ENCODE measurements around the gene TUBB2A.

Gene TUBB2A

GRCh38 chr6:3151691-3152090 lies 5.7 kb downstream of the TUBB2A start:
- no peak for DNase-seq (ENCODE audit: low read depth)
- no peak overlapping the region for H3K4me3 ChIP-seq (ENCODE audit: low read depth, low read length)
- TF ChIP-seq CTCF (IDR thresholded peaks at IDR 0.05; ENCODE audit: low read depth, low read length): no peak
- no peak for TF ChIP-seq MYC (IDR thresholded peaks at IDR 0.05; ENCODE audit: low read depth, low read length)
- no peak for TF ChIP-seq MAX (IDR thresholded peaks at IDR 0.05; ENCODE audit: low read depth, low read length)
- TF ChIP-seq POLR2A (IDR thresholded peaks at IDR 0.05; ENCODE audit: extremely low read depth, insufficient read length): no peak

- no peak for DNase-seq (ENCODE audit: low read depth)
- H3K4me3 ChIP-seq (ENCODE audit: low read depth, low read length): no peak overlapping the region
- TF ChIP-seq CTCF (IDR thresholded peaks at IDR 0.05; ENCODE audit: low read depth, low read length): no peak
- TF ChIP-seq POLR2A (IDR thresholded peaks at IDR 0.05; ENCODE audit: extremely low read depth, insufficient read length): no peak
- no peak for TF ChIP-seq MYC (IDR thresholded peaks at IDR 0.05; ENCODE audit: low read depth, low read length)
- TF ChIP-seq MAX (IDR thresholded peaks at IDR 0.05; ENCODE audit: low read depth, low read length): no peak
Measured at GRCh38 chr6:3147914-3148757, 9.2 kb downstream of the TUBB2A start.

GRCh38 chr6:3144571-3144970 lies 12.8 kb downstream of the TUBB2A start:
- DNase-seq (ENCODE audit: low read depth): no peak
- no peak for TF ChIP-seq MAX (IDR thresholded peaks at IDR 0.05; ENCODE audit: low read depth, low read length)
- TF ChIP-seq POLR2A (IDR thresholded peaks at IDR 0.05; ENCODE audit: extremely low read depth, insufficient read length): no peak
- no peak for TF ChIP-seq CTCF (IDR thresholded peaks at IDR 0.05; ENCODE audit: low read depth, low read length)
- no peak overlapping the region for H3K4me3 ChIP-seq (ENCODE audit: low read depth, low read length)

GRCh38 chr6:3143158-3143557 lies 14.2 kb downstream of the TUBB2A start:
- TF ChIP-seq MAX (IDR thresholded peaks at IDR 0.05; ENCODE audit: low read depth, low read length): no peak
- no peak for TF ChIP-seq CTCF (IDR thresholded peaks at IDR 0.05; ENCODE audit: low read depth, low read length)
- TF ChIP-seq MYC (IDR thresholded peaks at IDR 0.05; ENCODE audit: low read depth, low read length): no peak
- H3K4me3 ChIP-seq (ENCODE audit: low read depth, low read length): no peak overlapping the region
- no peak for DNase-seq (ENCODE audit: low read depth)

- DNase-seq (ENCODE audit: low read depth): no peak
- H3K4me3 ChIP-seq (ENCODE audit: low read depth, low read length): no peak overlapping the region
- TF ChIP-seq MAX (IDR thresholded peaks at IDR 0.05; ENCODE audit: low read depth, low read length) (no peak), POLR2A (IDR thresholded peaks at IDR 0.05; ENCODE audit: extremely low read depth, insufficient read length) (no peak), CTCF (IDR thresholded peaks at IDR 0.05; ENCODE audit: low read depth, low read length) (no peak), MYC (IDR thresholded peaks at IDR 0.05; ENCODE audit: low read depth, low read length) (no peak)
Measured at GRCh38 chr6:3142536-3142935, 14.8 kb downstream of the TUBB2A start.

Data from NB4 (cell line).